Hepatocyte (in vitro differentiated cells): ENCODE results near the gene ISY1.

Experiments
- EZH2 ChIP-seq: fragments of 200-600 bp; sonication (generic); IDR thresholded peaks from 2 replicates; pipeline ENCODE4 v1.6.1; 2016; ENCODE audit warnings: antibody characterized with exemption, mild to moderate bottlenecking, borderline replicate concordance
- EZH2phosphoT487 ChIP-seq: fragments of 200-600 bp; sonication (generic); IDR thresholded peaks from one replicate; pipeline ENCODE4 v1.6.1; 2018; ENCODE audit warnings: antibody characterized with exemption, mild to moderate bottlenecking, low read depth, moderate library complexity; ENCODE audit not compliant: unreplicated experiment, severe bottlenecking
- TF ChIP-seq, protein P1 (sequence below): fragments of 200-600 bp; sonication (generic); IDR thresholded peaks from 2 replicates; pipeline ENCODE4 v1.5.1; 2016; ENCODE audit warnings: antibody characterized with exemption, mild to moderate bottlenecking; ENCODE audit not compliant: poor library complexity

GRCh38 chr3:129196601-129197000, 35.7 kb upstream of the ISY1 start:
- TF ChIP-seq EZH2 (no peak), EZH2phosphoT487 (no peak)
- TF ChIP-seq, protein P1, sequence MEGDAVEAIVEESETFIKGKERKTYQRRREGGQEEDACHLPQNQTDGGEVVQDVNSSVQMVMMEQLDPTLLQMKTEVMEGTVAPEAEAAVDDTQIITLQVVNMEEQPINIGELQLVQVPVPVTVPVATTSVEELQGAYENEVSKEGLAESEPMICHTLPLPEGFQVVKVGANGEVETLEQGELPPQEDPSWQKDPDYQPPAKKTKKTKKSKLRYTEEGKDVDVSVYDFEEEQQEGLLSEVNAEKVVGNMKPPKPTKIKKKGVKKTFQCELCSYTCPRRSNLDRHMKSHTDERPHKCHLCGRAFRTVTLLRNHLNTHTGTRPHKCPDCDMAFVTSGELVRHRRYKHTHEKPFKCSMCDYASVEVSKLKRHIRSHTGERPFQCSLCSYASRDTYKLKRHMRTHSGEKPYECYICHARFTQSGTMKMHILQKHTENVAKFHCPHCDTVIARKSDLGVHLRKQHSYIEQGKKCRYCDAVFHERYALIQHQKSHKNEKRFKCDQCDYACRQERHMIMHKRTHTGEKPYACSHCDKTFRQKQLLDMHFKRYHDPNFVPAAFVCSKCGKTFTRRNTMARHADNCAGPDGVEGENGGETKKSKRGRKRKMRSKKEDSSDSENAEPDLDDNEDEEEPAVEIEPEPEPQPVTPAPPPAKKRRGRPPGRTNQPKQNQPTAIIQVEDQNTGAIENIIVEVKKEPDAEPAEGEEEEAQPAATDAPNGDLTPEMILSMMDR: no peak
